ENCODE measurements around the gene BEST1.

BEST1 gene

DNA sequence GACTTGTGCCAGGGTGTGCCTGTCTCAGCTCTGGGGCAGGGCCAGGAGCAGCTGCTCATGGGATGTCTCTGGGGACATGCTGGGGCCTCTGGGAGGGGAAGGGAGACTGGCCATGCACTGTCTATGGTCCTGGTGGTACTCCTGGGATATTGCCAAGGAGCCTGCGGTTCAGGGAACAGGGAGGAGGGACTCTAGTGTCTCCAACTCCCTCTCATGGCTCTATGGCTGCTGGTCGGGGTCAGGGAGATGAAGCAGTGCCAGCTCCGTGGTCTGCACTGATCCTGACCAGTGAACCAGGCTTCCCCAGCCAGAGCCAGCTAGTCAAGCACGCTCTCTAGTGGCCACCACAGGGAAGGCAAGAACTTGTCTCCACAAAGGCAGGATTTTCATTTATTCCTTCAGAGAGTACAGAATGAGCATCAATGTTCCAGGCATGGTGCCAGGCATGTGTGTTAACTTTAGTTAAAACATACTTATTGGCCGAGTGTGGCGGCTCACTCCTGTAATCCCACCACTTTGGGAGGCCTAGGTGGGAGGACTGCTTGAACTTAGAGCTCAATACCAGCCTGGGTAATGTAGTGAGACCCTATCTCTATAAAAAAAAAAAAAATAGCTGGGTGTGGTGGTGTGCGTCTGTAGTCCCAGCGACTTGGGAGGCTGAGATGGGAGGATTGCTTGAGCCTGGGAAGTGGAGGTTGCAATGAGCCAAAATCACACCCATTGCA lies 2.5 kb upstream of the BEST1 start:
- no peak overlapping the region for H3K27ac ChIP-seq (ENCODE audit: low read depth, low read length)
- H2AK5ac ChIP-seq (ENCODE audit: low read length) = no peak overlapping the region
- peak; percentile 72 to 87 for DNase-seq
- H3K23ac ChIP-seq (ENCODE audit: low read length) = no peak overlapping the region
- no peaks in the 10 kb centered on the region for H3K79me2 ChIP-seq (ENCODE audit: control insufficient read depth, insufficient read depth, low read length, poor library complexity)
- H2BK12ac ChIP-seq (ENCODE audit: low read length) = no peak overlapping the region
- no peak overlapping the region for H2BK5ac ChIP-seq (ENCODE audit: low read depth, low read length, poor library complexity)
- H4K8ac ChIP-seq (ENCODE audit: low read depth, low read length) = no peak overlapping the region
- H3K4me1 ChIP-seq (ENCODE audit: control insufficient read depth in 1 of 2, insufficient read depth in 2 of 2, low read length in 2 of 2) = no peaks in the 10 kb centered on the region
- no peak overlapping the region for H3K14ac ChIP-seq (ENCODE audit: low read length)
- no peaks in the 10 kb centered on the region for H3K79me1 ChIP-seq (ENCODE audit: low read length)
- no peaks in the 10 kb centered on the region for H3K27me3 ChIP-seq (ENCODE audit: insufficient read depth, low read length)
- H3K4me2 ChIP-seq (ENCODE audit: low read length) = no peak overlapping the region
- no peak overlapping the region for H3K9ac ChIP-seq (ENCODE audit: low read length)
- no peak overlapping the region for H2BK120ac ChIP-seq (ENCODE audit: insufficient read depth, low read length, poor library complexity)
- H3K4me3 ChIP-seq (ENCODE audit: low read depth, low read length) = no peak overlapping the region
- peaks cover 2% of the 10 kb centered on the region for H3K9me3 ChIP-seq (ENCODE audit: insufficient read depth, low read depth, low read length)
- no peak overlapping the region for H4K91ac ChIP-seq (ENCODE audit: low read depth, low read length)
- H3K18ac ChIP-seq (ENCODE audit: low read length) = no peak overlapping the region
- no peaks in the 10 kb centered on the region for H3K36me3 ChIP-seq (ENCODE audit: control insufficient read depth in 1 of 2, insufficient read depth in 2 of 2, low read length in 2 of 2)
- H3K4ac ChIP-seq (ENCODE audit: low read depth, low read length) = no peak overlapping the region
- no peak overlapping the region for H2AFZ ChIP-seq (ENCODE audit: insufficient read depth, low read length, poor library complexity)
- H4K12ac ChIP-seq (ENCODE audit: low read depth, low read length) = no peak overlapping the region
- no CpG with 5 or more reads among the region's 8 CpGs for WGBS (ENCODE audit: extremely low coverage, insufficient coverage, insufficient read length)

GRCh38 chr11:61948505-61948904 lies 1.6 kb upstream of the BEST1 start:
- no peak overlapping the region for H3K23ac ChIP-seq (ENCODE audit: low read length)
- no CpG with 5 or more reads among the region's 7 CpGs for WGBS (ENCODE audit: extremely low coverage, insufficient coverage, insufficient read length)
- H3K4me3 ChIP-seq (ENCODE audit: low read depth, low read length) = no peak overlapping the region
- peaks cover 2% of the 10 kb centered on the region for H3K9me3 ChIP-seq (ENCODE audit: insufficient read depth, low read depth, low read length)
- H3K18ac ChIP-seq (ENCODE audit: low read length) = no peak overlapping the region
- H2AFZ ChIP-seq (ENCODE audit: insufficient read depth, low read length, poor library complexity) = no peak overlapping the region
- H3K14ac ChIP-seq (ENCODE audit: low read length) = no peak overlapping the region
- no peak overlapping the region for H4K91ac ChIP-seq (ENCODE audit: low read depth, low read length)
- no peaks in the 10 kb centered on the region for H3K79me2 ChIP-seq (ENCODE audit: control insufficient read depth, insufficient read depth, low read length, poor library complexity)
- no peak overlapping the region for H2BK12ac ChIP-seq (ENCODE audit: low read length)
- H2AK5ac ChIP-seq (ENCODE audit: low read length) = no peak overlapping the region
- H4K8ac ChIP-seq (ENCODE audit: low read depth, low read length) = no peak overlapping the region
- H3K4ac ChIP-seq (ENCODE audit: low read depth, low read length) = no peak overlapping the region
- H3K9ac ChIP-seq (ENCODE audit: low read length) = no peak overlapping the region
- H2BK5ac ChIP-seq (ENCODE audit: low read depth, low read length, poor library complexity) = no peak overlapping the region
- H4K12ac ChIP-seq (ENCODE audit: low read depth, low read length) = no peak overlapping the region
- no peaks in the 10 kb centered on the region for H3K36me3 ChIP-seq (ENCODE audit: control insufficient read depth in 1 of 2, insufficient read depth in 2 of 2, low read length in 2 of 2)
- no peaks in the 10 kb centered on the region for H3K79me1 ChIP-seq (ENCODE audit: low read length)
- no peak overlapping the region for H3K27ac ChIP-seq (ENCODE audit: low read depth, low read length)
- H3K27me3 ChIP-seq (ENCODE audit: insufficient read depth, low read length) = no peaks in the 10 kb centered on the region
- DNase-seq = no peak
- H3K4me2 ChIP-seq (ENCODE audit: low read length) = no peak overlapping the region
- no peak overlapping the region for H2BK120ac ChIP-seq (ENCODE audit: insufficient read depth, low read length, poor library complexity)
- H3K4me1 ChIP-seq (ENCODE audit: control insufficient read depth in 1 of 2, insufficient read depth in 2 of 2, low read length in 2 of 2) = no peaks in the 10 kb centered on the region

- Histone ChIP-seq H2AK5ac (ENCODE audit: low read length) (no peak overlapping the region), H3K23ac (ENCODE audit: low read length) (no peak overlapping the region), H2BK12ac (ENCODE audit: low read length) (peak overlapping the region; percentile 28), H4K91ac (ENCODE audit: low read depth, low read length) (peak overlapping the region; percentile 28), H3K14ac (ENCODE audit: low read length) (peak overlapping the region; percentile 11), H3K18ac (ENCODE audit: low read length) (no peak overlapping the region), H3K36me3 (ENCODE audit: control insufficient read depth in 1 of 2, insufficient read depth in 2 of 2, low read length in 2 of 2) (no peaks in the 10 kb centered on the region), H3K9me3 (ENCODE audit: insufficient read depth, low read depth, low read length) (peaks cover 2% of the 10 kb centered on the region), H3K9ac (ENCODE audit: low read length) (no peak overlapping the region), H2AFZ (ENCODE audit: insufficient read depth, low read length, poor library complexity) (peak overlapping the region; percentile 59), H3K4me2 (ENCODE audit: low read length) (no peak overlapping the region), H2BK5ac (ENCODE audit: low read depth, low read length, poor library complexity) (no peak overlapping the region), H3K27me3 (ENCODE audit: insufficient read depth, low read length) (no peaks in the 10 kb centered on the region), H4K8ac (ENCODE audit: low read depth, low read length) (peak overlapping the region; percentile 13), H3K4me3 (ENCODE audit: low read depth, low read length) (no peak overlapping the region), H2BK120ac (ENCODE audit: insufficient read depth, low read length, poor library complexity) (peak overlapping the region; percentile 17), H4K12ac (ENCODE audit: low read depth, low read length) (no peak overlapping the region), H3K79me2 (ENCODE audit: control insufficient read depth, insufficient read depth, low read length, poor library complexity) (no peaks in the 10 kb centered on the region), H3K27ac (ENCODE audit: low read depth, low read length) (no peak overlapping the region), H3K79me1 (ENCODE audit: low read length) (no peaks in the 10 kb centered on the region), H3K4ac (ENCODE audit: low read depth, low read length) (no peak overlapping the region), H3K4me1 (ENCODE audit: control insufficient read depth in 1 of 2, insufficient read depth in 2 of 2, low read length in 2 of 2) (no peaks in the 10 kb centered on the region)
- DNase-seq = peak; percentile 50 to 86
- no CpG with 5 or more reads among the region's 9 CpGs for WGBS (ENCODE audit: extremely low coverage, insufficient coverage, insufficient read length)
Observed at GRCh38 chr11:61949169-61950034, 749 bp upstream of the BEST1 start.

DNA sequence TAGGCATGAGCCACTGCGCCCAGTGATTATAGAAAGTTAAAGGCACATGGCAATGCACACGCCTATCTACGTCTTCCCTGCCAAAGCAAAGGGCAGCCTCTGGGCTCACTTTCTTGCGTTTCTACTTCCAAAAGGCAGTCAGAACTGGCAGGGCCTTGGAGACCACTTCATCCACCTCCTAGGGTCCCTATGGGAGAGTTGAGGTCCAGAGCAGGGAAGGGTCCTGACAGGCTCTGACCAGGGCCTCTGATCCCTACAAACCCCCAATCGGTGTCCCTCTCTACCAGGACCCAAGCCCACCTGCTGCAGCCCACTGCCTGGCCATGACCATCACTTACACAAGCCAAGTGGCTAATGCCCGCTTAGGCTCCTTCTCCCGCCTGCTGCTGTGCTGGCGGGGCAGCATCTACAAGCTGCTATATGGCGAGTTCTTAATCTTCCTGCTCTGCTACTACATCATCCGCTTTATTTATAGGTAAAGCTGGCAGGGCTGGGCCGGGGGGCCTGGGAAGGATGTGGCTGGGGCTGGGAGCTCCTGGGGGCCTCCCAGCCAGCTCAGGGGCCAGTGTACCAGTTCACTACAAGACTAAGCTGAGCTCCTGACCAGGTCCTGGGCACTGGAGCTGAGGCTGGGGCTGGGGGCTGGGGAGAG lies 1.5 kb downstream of the BEST1 start:
- H2BK12ac ChIP-seq (ENCODE audit: low read length) = no peak overlapping the region
- H4K91ac ChIP-seq (ENCODE audit: low read depth, low read length) = no peak overlapping the region
- H3K4me1 ChIP-seq (ENCODE audit: control insufficient read depth in 1 of 2, insufficient read depth in 2 of 2, low read length in 2 of 2) = peaks cover 13% of the 10 kb centered on the region in 2 experiments
- H3K4me3 ChIP-seq (ENCODE audit: low read depth, low read length) = no peak overlapping the region
- H3K14ac ChIP-seq (ENCODE audit: low read length) = no peak overlapping the region
- H3K9ac ChIP-seq (ENCODE audit: low read length) = no peak overlapping the region
- H2BK120ac ChIP-seq (ENCODE audit: insufficient read depth, low read length, poor library complexity) = no peak overlapping the region
- no peak overlapping the region for H3K4me2 ChIP-seq (ENCODE audit: low read length)
- WGBS (ENCODE audit: extremely low coverage, insufficient coverage, insufficient read length) = no CpG with 5 or more reads among the region's 11 CpGs
- H2AFZ ChIP-seq (ENCODE audit: insufficient read depth, low read length, poor library complexity) = no peak overlapping the region
- H3K18ac ChIP-seq (ENCODE audit: low read length) = no peak overlapping the region
- H3K9me3 ChIP-seq (ENCODE audit: insufficient read depth, low read depth, low read length) = peaks cover 7% of the 10 kb centered on the region
- H2BK5ac ChIP-seq (ENCODE audit: low read depth, low read length, poor library complexity) = no peak overlapping the region
- DNase-seq = no peak
- H3K79me2 ChIP-seq (ENCODE audit: control insufficient read depth, insufficient read depth, low read length, poor library complexity) = no peaks in the 10 kb centered on the region
- peaks cover 9% of the 10 kb centered on the region for H3K79me1 ChIP-seq (ENCODE audit: low read length)
- no peak overlapping the region for H3K4ac ChIP-seq (ENCODE audit: low read depth, low read length)
- H3K23ac ChIP-seq (ENCODE audit: low read length) = no peak overlapping the region
- H3K27me3 ChIP-seq (ENCODE audit: insufficient read depth, low read length) = no peaks in the 10 kb centered on the region
- H4K12ac ChIP-seq (ENCODE audit: low read depth, low read length) = no peak overlapping the region
- no peak overlapping the region for H2AK5ac ChIP-seq (ENCODE audit: low read length)
- no peak overlapping the region for H4K8ac ChIP-seq (ENCODE audit: low read depth, low read length)
- no peaks in the 10 kb centered on the region for H3K36me3 ChIP-seq (ENCODE audit: control insufficient read depth in 1 of 2, insufficient read depth in 2 of 2, low read length in 2 of 2)
- H3K27ac ChIP-seq (ENCODE audit: low read depth, low read length) = no peak overlapping the region
